ENCODE results near the gene SPAG16.
"Not testable (repeated sequence)": the region's sequence is repeated elsewhere in the genome, so short reads cannot be mapped to it uniquely, and the experiment has no call there.

The SPAG16 gene

GRCh38 chr2:213271947-213272346 lies 12.3 kb upstream of the SPAG16 start:
- no peaks in the 10 kb centered on the region for H3K9me2 ChIP-seq (replicated peaks; ENCODE audit: insufficient read depth, low read length)
- no peaks in the 10 kb centered on the region for H3K9me3 ChIP-seq (ENCODE audit: insufficient read depth, low read length)
- H2AFZ ChIP-seq (ENCODE audit: low read depth, low read length, severe bottlenecking), result no peak overlapping the region
- no peaks in the 10 kb centered on the region for H3K36me3 ChIP-seq (ENCODE audit: low read length)
- H4K20me1 ChIP-seq (ENCODE audit: low read depth, low read length), result no peaks in the 10 kb centered on the region
- no peak overlapping the region for H3K9ac ChIP-seq (ENCODE audit: low read length)
- no peaks in the 10 kb centered on the region for H3K79me2 ChIP-seq (ENCODE audit: insufficient read depth, low read length)
- no peaks in the 10 kb centered on the region for H3F3A ChIP-seq (ENCODE audit: insufficient read depth)
- H3K27ac ChIP-seq (ENCODE audit: low read depth, low read length), result no peak overlapping the region
- no peak overlapping the region for H3K4me3 ChIP-seq (ENCODE audit: insufficient read depth, low read length, poor library complexity, severe bottlenecking)
- H3K27me3 ChIP-seq (ENCODE audit: low read length), result no peaks in the 10 kb centered on the region
- no peak overlapping the region for H3K4me2 ChIP-seq (ENCODE audit: low read depth, low read length, poor library complexity, severe bottlenecking)
- TF ChIP-seq, protein P1, sequence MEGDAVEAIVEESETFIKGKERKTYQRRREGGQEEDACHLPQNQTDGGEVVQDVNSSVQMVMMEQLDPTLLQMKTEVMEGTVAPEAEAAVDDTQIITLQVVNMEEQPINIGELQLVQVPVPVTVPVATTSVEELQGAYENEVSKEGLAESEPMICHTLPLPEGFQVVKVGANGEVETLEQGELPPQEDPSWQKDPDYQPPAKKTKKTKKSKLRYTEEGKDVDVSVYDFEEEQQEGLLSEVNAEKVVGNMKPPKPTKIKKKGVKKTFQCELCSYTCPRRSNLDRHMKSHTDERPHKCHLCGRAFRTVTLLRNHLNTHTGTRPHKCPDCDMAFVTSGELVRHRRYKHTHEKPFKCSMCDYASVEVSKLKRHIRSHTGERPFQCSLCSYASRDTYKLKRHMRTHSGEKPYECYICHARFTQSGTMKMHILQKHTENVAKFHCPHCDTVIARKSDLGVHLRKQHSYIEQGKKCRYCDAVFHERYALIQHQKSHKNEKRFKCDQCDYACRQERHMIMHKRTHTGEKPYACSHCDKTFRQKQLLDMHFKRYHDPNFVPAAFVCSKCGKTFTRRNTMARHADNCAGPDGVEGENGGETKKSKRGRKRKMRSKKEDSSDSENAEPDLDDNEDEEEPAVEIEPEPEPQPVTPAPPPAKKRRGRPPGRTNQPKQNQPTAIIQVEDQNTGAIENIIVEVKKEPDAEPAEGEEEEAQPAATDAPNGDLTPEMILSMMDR (IDR thresholded peaks at IDR 0.05; ENCODE audit: insufficient read depth, low read length, poor library complexity, severe bottlenecking), result no peak
- TF ChIP-seq EZH2phosphoT487 (conservative IDR thresholded peaks at IDR 0.05; ENCODE audit: low read length), result no peak

DNA sequence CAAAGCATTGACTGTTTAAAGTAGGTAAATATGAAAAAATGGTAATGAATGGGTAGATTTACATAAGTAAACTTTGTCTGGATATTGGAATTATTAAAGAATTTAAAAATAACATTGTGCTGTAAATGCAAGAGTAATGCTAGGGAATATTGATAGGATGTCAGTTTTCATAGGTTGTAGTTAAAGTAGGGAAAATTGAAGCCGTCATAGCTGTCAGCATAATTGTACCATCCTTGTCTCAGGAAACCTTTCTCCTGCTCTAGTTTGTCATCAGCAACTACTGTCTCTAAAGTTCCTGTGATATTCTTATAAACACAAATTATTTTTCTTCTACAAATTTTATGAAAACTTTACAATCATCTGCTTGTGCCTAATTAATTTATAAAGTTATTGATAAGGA lies 10.1 kb upstream of the SPAG16 start:
- Histone ChIP-seq H3K4me2 (ENCODE audit: low read depth, low read length, poor library complexity, severe bottlenecking) (no peak overlapping the region), H3K79me2 (ENCODE audit: insufficient read depth, low read length) (no peaks in the 10 kb centered on the region), H3K36me3 (ENCODE audit: low read length) (no peaks in the 10 kb centered on the region), H2AFZ (ENCODE audit: low read depth, low read length, severe bottlenecking) (no peak overlapping the region), H3F3A (ENCODE audit: insufficient read depth) (no peaks in the 10 kb centered on the region), H4K20me1 (ENCODE audit: low read depth, low read length) (no peaks in the 10 kb centered on the region), H3K9ac (ENCODE audit: low read length) (no peak overlapping the region), H3K9me2 (replicated peaks; ENCODE audit: insufficient read depth, low read length) (no peaks in the 10 kb centered on the region), H3K27ac (ENCODE audit: low read depth, low read length) (no peak overlapping the region), H3K9me3 (ENCODE audit: insufficient read depth, low read length) (no peaks in the 10 kb centered on the region), H3K27me3 (ENCODE audit: low read length) (no peaks in the 10 kb centered on the region), H3K4me3 (ENCODE audit: insufficient read depth, low read length, poor library complexity, severe bottlenecking) (no peak overlapping the region)
- TF ChIP-seq, protein P1 (IDR thresholded peaks at IDR 0.05; ENCODE audit: insufficient read depth, low read length, poor library complexity, severe bottlenecking), result no peak

- no peaks in the 10 kb centered on the region for H3F3A ChIP-seq (ENCODE audit: insufficient read depth)
- H4K20me1 ChIP-seq (ENCODE audit: low read depth, low read length), result no peaks in the 10 kb centered on the region
- H3K4me2 ChIP-seq (ENCODE audit: low read depth, low read length, poor library complexity, severe bottlenecking), result no peak overlapping the region
- no peak overlapping the region for H2AFZ ChIP-seq (ENCODE audit: low read depth, low read length, severe bottlenecking)
- H3K36me3 ChIP-seq (ENCODE audit: low read length), result no peaks in the 10 kb centered on the region
- H3K79me2 ChIP-seq (ENCODE audit: insufficient read depth, low read length), result no peaks in the 10 kb centered on the region
- no peak overlapping the region for H3K9ac ChIP-seq (ENCODE audit: low read length)
- TF ChIP-seq, protein P1 (IDR thresholded peaks at IDR 0.05; ENCODE audit: insufficient read depth, low read length, poor library complexity, severe bottlenecking), result no peak
- no peak for TF ChIP-seq EZH2phosphoT487 (conservative IDR thresholded peaks at IDR 0.05; ENCODE audit: low read length)
- H3K9me3 ChIP-seq (ENCODE audit: insufficient read depth, low read length), result no peaks in the 10 kb centered on the region
- no peak overlapping the region for H3K27ac ChIP-seq (ENCODE audit: low read depth, low read length)
- no peaks in the 10 kb centered on the region for H3K9me2 ChIP-seq (replicated peaks; ENCODE audit: insufficient read depth, low read length)
- no peaks in the 10 kb centered on the region for H3K27me3 ChIP-seq (ENCODE audit: low read length)
- no peak overlapping the region for H3K4me3 ChIP-seq (ENCODE audit: insufficient read depth, low read length, poor library complexity, severe bottlenecking)
These were observed 9.0 kb upstream of the SPAG16 start for GRCh38 chr2:213275265-213275664.

- not testable (repeated sequence) for H3K79me2 ChIP-seq (ENCODE audit: insufficient read depth, low read length); H3K9me2 ChIP-seq (replicated peaks; ENCODE audit: insufficient read depth, low read length); H3K9me3 ChIP-seq (ENCODE audit: insufficient read depth, low read length); H3F3A ChIP-seq (ENCODE audit: insufficient read depth); H3K36me3 ChIP-seq (ENCODE audit: low read length); H3K9ac ChIP-seq (ENCODE audit: low read length); H4K20me1 ChIP-seq (ENCODE audit: low read depth, low read length); H3K4me2 ChIP-seq (ENCODE audit: low read depth, low read length, poor library complexity, severe bottlenecking); H3K4me3 ChIP-seq (ENCODE audit: insufficient read depth, low read length, poor library complexity, severe bottlenecking); H3K27ac ChIP-seq (ENCODE audit: low read depth, low read length); H3K27me3 ChIP-seq (ENCODE audit: low read length); H2AFZ ChIP-seq (ENCODE audit: low read depth, low read length, severe bottlenecking)
These were observed 7.1 kb upstream of the SPAG16 start for GRCh38 chr2:213277134-213277533.
